Suprapubic skin (tissue), 4 donors: ENCODE results near the gene CES2.

Experiments
- CTCF ChIP-seq, 2 donors: fragments of 200-600 bp in 1 of 2; fragments of 450-650 bp in 1 of 2; sonication (generic) in 1 of 2; IDR thresholded peaks; one replicate each; pipeline ENCODE4 v1.5.1; 2016 to 2019; ENCODE audit warnings: antibody characterized with exemption in 2 of 2, mild to moderate bottlenecking in 1 of 2, moderate library complexity in 1 of 2
- EP300 ChIP-seq: sonication (generic); formaldehyde crosslinking; IDR thresholded peaks from one replicate; pipeline ENCODE4 v1.6.1; 2017; ENCODE audit warnings: antibody characterized with exemption
- POLR2A ChIP-seq, 2 donors: fragments of 450-650 bp; IDR thresholded peaks; one replicate each; pipeline ENCODE4 v1.6.1; 2017; ENCODE audit warnings: antibody characterized with exemption in 2 of 2, mild to moderate bottlenecking in 2 of 2, moderate library complexity in 2 of 2
- POLR2AphosphoS5 ChIP-seq, 3 donors: sonication (generic); formaldehyde crosslinking; IDR thresholded peaks; one replicate each; pipeline ENCODE4 v1.6.1; 2017; ENCODE audit warnings: antibody characterized with exemption in 3 of 3

GRCh38 chr16:66886321-66886720, 49.0 kb upstream of the CES2 start:
- TF ChIP-seq POLR2AphosphoS5 (IDR thresholded peaks at IDR 0.05) = no peak
- TF ChIP-seq CTCF (IDR thresholded peaks at IDR 0.05) = no peak
- TF ChIP-seq EP300 = no peak
- no peak for TF ChIP-seq POLR2A (IDR thresholded peaks at IDR 0.05)
